ENCODE measurements around the gene PTPN14.
A peak's percentile ranks its signal among the peaks of the same experiment; 100 is the strongest.

PTPN14 gene

GRCh38 chr1:214416858-214417257, 134.5 kb downstream of the PTPN14 start:
- no peak overlapping the region for H3K4me3 ChIP-seq (ENCODE audit: low read length)
- DNase-seq (ENCODE audit: low read depth) = no peak
- TF ChIP-seq, protein P1, sequence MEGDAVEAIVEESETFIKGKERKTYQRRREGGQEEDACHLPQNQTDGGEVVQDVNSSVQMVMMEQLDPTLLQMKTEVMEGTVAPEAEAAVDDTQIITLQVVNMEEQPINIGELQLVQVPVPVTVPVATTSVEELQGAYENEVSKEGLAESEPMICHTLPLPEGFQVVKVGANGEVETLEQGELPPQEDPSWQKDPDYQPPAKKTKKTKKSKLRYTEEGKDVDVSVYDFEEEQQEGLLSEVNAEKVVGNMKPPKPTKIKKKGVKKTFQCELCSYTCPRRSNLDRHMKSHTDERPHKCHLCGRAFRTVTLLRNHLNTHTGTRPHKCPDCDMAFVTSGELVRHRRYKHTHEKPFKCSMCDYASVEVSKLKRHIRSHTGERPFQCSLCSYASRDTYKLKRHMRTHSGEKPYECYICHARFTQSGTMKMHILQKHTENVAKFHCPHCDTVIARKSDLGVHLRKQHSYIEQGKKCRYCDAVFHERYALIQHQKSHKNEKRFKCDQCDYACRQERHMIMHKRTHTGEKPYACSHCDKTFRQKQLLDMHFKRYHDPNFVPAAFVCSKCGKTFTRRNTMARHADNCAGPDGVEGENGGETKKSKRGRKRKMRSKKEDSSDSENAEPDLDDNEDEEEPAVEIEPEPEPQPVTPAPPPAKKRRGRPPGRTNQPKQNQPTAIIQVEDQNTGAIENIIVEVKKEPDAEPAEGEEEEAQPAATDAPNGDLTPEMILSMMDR (conservative IDR thresholded peaks at IDR 0.05; ENCODE audit: low read length) = no peak

DNA sequence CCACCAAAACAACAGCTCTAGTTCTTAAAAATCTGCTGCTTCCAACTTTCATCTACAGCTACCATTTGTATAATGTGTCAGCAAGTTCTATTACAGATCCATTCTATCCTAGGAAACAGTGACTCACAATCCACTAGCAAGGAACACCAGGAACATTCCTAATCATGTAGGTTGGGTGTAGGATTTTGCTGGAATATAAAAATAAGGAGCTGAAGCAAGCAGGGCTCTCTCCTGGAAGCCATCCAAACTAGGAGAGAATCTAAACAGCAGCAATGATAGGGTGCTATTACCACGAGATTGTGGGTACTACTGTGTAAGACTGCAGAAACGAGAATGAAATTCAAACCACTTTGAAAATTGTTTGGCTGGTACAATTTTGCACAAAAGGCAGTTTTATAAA, 135.0 kb downstream of the PTPN14 start:
- no peak overlapping the region for H3K4me3 ChIP-seq (ENCODE audit: low read length)
- TF ChIP-seq, protein P1 (conservative IDR thresholded peaks at IDR 0.05; ENCODE audit: low read length) = no peak
- DNase-seq (ENCODE audit: low read depth) = peak; percentile 55

GRCh38 chr1:214415131-214415530, 136.3 kb downstream of the PTPN14 start:
- TF ChIP-seq, protein P1 (conservative IDR thresholded peaks at IDR 0.05; ENCODE audit: low read length) = no peak
- H3K4me3 ChIP-seq (ENCODE audit: low read length) = no peak overlapping the region
- DNase-seq (ENCODE audit: low read depth) = no peak

DNA sequence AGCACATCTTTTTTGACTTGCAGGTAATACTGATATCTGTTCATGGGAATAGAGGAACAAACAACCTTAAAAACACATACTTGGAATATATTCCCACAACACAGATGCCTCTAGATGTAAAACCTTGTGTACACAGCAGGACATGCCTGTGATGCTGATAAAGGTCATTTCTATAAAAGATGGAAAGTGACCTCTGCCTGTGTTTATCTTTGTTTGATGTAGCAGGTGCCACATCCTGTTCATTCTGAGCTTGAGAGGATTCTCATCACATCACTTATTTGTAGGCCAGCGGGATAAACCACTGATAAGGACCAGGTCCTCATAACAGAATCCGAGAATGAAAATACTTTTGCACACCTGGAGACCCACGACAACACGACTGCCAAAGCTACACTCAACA, 136.7 kb downstream of the PTPN14 start:
- TF ChIP-seq, protein P1 (conservative IDR thresholded peaks at IDR 0.05; ENCODE audit: low read length) = no peak
- no peak overlapping the region for H3K4me3 ChIP-seq (ENCODE audit: low read length)
- no peak for DNase-seq (ENCODE audit: low read depth)

DNA sequence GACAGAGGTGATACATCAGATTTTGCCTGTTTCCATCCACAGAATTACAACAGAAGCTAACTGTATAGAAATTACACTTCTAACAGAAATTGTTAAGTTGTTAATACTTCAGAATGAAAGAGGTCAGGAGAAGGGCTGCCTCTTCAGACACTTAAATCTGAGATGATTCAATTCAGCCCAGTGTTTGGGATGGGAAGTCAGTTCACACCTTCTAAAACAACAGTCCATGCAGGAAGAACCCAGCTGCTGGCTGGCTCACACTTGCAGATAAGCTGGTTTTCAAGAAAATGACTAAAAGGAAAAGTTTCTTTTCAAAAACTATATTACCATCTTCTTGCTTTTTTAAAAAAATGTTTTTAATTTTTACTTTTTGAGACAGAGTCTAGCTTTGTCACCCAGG, 138.1 kb downstream of the PTPN14 start:
- H3K4me3 ChIP-seq (ENCODE audit: low read length) = no peak overlapping the region
- TF ChIP-seq, protein P1 (conservative IDR thresholded peaks at IDR 0.05; ENCODE audit: low read length) = no peak
- DNase-seq (ENCODE audit: low read depth) = no peak

DNA sequence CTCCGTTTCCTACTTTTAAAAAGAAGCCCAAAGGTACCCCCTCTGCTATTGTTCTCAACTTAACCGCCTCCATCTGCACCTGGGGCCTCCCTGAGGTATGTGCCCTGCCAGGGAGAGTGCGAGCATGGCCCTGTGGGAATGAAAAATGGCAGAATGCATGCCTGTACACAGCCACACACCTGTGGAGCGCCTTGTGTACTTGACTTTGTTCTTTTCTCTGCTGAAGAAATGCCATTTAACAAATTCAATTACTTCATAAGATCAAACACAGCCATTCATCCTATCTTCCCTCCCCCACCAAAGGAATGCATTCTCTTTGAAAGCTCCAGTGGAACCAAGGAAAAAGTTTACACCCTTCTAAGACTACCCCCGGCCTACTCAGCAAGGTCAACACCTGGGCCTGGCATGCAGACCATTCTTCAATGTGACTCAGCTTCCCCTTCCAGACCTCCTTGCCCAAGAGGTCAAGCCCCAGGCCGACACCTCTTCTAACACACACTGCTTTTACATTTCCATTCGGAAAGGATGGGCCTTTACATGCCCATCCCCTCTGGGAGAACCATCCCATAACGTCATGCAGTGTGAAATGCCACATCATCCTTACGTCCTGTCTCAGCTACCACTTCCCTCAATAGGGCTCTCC, 146.7 kb downstream of the PTPN14 start:
- H3K4me3 ChIP-seq (ENCODE audit: low read length) = no peak overlapping the region
- DNase-seq (ENCODE audit: low read depth) = no peak
- TF ChIP-seq, protein P1 (conservative IDR thresholded peaks at IDR 0.05; ENCODE audit: low read length) = no peak

DNA sequence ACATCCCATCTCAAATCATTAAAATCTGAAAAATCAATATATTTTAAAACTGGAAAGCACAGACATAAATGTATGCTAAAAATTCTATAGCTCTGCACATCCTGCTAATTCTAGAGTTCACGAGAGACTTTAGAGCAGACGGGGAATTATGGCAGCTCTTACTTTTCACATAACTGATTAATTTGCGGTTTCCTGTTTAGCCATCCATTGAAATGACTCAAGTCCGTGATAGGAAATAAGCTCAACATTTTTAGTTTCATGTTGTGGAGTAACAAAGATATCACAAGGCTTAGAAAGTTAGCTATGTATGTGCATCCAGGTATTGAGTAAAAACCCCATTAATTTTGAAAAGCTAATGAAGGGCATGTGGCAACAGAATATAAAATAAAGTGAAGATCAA, 147.2 kb downstream of the PTPN14 start:
- TF ChIP-seq, protein P1 (conservative IDR thresholded peaks at IDR 0.05; ENCODE audit: low read length) = no peak
- peak; percentile 69 for DNase-seq (ENCODE audit: low read depth)
- H3K4me3 ChIP-seq (ENCODE audit: low read length) = no peak overlapping the region
